ENCODE results near the gene TBX4.
"Not testable (repeated sequence)": the region's sequence is repeated elsewhere in the genome, so short reads cannot be mapped to it uniquely, and the experiment has no call there.

Gene TBX4

GRCh38 chr17:61480414-61480807, 28.2 kb downstream of the TBX4 start:
- DNase-seq (ENCODE audit: low read depth in 2 of 2, low spot score in 1 of 2) = no peak

GRCh38 chr17:61481421-61481820, 29.2 kb downstream of the TBX4 start:
- DNase-seq (ENCODE audit: low read depth in 2 of 2, low spot score in 1 of 2) = no peak

DNA sequence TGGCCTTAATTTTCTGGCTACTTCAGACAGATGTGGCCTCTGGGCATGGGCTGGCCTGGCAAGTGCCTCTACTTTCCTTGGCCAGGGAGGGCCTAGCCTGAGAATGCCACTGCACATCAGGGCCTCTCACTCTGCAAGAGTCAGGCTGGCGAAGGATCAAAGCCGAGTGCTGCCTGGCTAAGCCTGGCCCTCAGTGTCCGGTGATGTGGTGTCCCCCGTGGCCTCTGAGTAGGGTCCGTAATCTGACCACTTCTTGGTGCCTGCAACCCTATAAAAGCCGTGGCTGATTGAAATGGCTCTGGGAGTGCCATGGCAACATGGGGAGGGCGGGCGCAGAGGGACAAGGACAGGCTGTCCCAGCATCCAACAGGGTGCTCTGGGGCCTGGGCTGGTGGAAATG, 30.2 kb downstream of the TBX4 start:
- DNase-seq (ENCODE audit: low read depth in 2 of 2, low spot score in 1 of 2) = no peak

DNA sequence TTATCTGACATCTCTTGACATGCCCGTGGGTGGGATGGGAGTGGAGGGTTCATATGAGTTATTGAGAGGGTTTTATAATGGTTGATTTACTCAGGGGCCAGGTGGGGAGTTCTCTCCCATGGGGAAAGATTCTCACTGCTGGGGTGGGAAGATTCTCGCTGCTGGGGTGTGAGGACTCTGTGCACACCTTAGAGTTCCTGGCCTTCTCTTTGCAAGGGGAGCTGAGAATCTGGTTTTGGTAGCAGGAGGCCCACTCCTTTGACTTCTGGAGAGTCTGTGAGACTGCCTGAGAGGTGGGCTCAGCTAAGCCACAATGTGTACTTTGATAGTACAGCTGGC, 31.5 kb downstream of the TBX4 start:
- no peak for DNase-seq (ENCODE audit: low read depth in 2 of 2, low spot score in 1 of 2)

DNA sequence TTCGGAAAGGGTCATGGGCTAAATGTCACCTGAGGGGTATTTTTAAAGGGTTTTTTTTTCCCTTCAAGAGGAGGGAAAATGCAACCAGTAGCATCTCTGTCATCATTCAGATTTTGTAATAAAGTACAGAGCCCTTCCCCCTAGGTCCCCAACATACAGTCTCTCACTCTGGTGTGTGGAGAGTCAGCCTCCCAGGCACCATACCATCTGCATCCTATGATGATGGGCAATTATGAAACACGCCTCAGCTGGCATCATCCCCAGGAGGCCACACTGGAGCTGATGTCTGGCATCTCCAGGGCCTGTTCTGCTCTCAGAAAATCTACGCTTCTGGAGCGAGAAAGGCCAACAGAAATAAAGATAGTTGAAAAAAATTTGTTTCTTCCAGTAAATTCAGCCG, 32.0 kb downstream of the TBX4 start:
- DNase-seq (ENCODE audit: low read depth in 2 of 2, low spot score in 1 of 2) = no peak

DNA sequence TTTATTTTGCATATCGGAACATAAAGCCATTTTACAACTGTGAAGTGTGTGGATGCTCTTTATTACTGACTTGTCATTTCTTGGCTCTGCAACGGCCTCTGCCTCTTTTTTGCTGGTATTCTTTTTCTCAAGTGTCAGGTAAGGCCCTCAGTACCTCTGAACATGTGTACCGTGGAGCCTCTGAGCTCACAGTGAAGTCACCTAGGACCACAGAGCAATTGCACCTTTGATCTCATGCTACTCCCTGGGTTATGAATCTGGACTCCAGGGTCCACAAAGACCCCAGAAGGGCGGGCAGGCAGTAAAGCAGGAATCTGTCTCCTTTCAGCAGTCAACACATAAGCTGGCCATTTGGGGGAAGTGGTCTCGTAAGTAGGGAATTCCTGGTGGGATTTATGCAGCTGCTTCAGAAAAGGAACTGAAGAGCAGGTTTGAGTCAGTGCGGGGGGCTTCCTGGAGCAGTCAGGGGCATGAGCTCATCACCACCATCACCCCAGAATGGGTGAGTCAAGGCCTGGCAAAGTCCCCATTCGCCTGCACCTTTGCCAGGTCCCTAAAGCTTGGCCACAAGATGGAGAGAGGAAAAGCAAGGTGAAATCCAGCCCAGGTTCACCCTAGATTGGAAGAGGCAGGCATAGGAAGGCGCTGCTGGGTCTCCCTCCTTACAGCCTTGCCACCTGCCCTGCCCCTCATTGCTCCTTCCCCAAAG, 33.0 kb downstream of the TBX4 start:
- no peak for DNase-seq (ENCODE audit: low read depth in 2 of 2, low spot score in 1 of 2)

DNA sequence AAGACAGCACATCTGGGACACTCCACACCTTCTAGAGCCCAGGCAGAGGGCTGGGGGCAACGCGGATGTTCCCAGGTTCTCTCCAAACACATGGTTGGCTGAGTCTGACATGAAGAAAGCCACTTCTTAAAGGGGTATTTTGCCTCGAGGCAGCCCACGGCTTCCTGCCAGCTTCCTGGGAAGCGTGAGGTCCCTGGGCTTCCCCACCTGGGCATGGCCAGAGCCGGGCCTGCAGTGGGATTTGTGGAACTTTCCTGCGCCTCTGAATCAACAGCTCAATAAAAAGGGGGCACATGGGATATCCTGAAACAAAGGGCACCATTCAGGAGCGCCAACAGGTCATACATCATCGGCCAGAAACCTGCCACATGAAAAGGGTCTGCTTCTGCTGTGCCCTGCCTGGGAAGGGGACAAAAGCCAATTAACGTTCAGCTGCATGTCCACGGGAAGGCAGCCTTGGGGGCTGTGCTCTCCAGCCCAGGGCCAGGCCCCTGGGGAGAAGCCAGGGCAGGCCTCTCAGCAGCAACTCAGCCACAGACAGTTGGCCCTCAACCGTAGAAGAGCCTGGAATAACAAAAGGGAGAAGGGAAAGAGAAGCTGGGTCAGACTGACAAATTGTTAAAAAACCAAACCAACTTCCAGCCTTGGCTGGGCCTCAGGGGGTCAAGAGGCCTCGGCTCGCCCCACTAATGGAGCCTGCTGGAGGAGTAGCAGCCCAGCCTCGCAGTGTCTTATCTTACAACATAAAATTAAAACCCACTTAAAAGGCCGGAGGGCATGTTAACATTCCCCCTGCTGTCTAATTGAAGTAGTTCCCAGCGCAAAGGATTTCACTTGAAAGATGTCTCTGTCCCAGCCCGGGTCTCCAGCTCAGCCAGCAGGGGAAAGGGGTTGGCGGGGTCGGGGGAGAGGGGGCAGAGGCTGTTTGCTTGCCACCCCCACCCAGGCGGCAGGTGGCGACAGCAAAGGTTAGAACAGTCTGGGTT, 34.2 kb downstream of the TBX4 start:
- no peak for DNase-seq (ENCODE audit: low read depth in 2 of 2, low spot score in 1 of 2)

GRCh38 chr17:61487161-61487988, 35.2 kb downstream of the TBX4 start:
- DNase-seq (ENCODE audit: low read depth in 2 of 2, low spot score in 1 of 2) = no peak

DNA sequence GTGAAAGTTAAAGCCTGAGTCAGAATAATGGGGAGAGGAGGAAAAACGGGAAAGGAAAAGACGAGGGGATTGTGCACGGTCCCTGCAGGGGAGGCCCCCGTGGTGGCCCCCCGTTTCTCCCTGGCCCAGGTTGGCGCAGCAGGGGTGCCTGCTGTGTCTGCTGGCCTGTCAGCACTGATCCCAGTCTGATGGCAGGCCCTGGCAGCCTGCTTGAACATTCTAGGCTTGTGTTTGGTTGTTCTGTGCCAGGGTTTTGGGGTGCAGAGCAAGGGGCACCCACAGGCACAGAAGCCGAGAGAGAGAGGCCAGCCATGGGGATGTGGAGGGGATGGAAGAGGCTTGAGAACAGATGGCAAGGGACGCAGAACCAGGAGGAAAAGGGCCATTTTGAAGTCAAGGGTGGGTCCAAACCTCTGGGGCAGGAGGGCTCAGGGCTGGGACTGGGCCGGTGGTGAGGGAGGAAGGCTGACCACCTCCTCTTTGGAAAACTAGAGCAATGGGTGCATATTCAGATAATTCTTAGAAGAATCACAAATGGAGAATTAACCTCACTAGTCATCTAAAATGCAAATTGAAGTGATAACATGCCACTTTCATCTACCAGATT, 35.9 kb downstream of the TBX4 start:
- DNase-seq (ENCODE audit: low read depth in 2 of 2, low spot score in 1 of 2) = no peak

GRCh38 chr17:61488878-61489718, 36.9 kb downstream of the TBX4 start:
- DNase-seq (ENCODE audit: low read depth in 2 of 2, low spot score in 1 of 2) = no peak

GRCh38 chr17:61489719-61490490, 37.7 kb downstream of the TBX4 start:
- no peak for DNase-seq (ENCODE audit: low read depth in 2 of 2, low spot score in 1 of 2)

DNA sequence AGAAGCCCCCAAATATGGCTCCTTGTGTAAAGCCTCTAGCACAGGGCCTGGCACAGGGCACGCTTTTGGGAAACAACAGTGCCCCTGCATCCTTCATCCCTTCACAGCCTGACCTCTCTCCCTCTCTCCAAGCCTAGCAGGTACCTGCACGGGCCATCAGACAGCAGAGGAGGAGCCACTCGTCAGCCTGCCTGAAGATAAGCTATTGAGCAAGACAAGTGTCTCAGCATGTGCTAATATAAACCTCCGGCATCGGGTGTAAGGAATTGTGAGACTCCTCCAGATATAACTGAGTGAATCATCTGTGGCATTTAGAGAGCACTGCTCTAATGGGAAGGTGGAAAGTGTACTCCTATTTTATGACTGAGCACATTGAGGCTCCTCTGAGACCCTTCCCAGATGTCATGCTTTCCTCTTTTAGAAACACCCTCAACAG, 38.3 kb downstream of the TBX4 start:
- no peak for DNase-seq (ENCODE audit: low read depth in 2 of 2, low spot score in 1 of 2)

DNA sequence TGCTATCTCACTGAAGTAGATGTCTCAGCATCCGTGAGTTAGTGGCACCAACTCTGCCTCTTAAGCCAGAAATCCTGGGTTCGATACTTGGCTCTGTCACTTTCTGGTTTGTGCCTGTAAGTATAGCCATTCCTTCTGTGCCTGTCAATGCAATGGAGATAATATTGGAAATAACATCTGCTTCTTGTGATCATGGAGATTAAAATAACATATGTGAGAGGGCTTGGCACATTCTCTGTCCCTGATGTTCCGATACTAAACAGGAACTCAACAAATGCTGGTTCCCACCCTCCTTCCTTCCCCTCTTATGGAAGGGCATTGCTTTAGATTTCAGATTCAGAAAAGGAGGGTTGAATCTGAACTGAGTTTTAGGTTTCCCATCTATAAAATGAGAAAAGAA, 39.8 kb downstream of the TBX4 start:
- DNase-seq (ENCODE audit: low read depth in 2 of 2, low spot score in 1 of 2) = no peak

- DNase-seq (ENCODE audit: low read depth in 2 of 2, low spot score in 1 of 2) = no peak
Measured at GRCh38 chr17:61492759-61493526, 40.7 kb downstream of the TBX4 start.

DNA sequence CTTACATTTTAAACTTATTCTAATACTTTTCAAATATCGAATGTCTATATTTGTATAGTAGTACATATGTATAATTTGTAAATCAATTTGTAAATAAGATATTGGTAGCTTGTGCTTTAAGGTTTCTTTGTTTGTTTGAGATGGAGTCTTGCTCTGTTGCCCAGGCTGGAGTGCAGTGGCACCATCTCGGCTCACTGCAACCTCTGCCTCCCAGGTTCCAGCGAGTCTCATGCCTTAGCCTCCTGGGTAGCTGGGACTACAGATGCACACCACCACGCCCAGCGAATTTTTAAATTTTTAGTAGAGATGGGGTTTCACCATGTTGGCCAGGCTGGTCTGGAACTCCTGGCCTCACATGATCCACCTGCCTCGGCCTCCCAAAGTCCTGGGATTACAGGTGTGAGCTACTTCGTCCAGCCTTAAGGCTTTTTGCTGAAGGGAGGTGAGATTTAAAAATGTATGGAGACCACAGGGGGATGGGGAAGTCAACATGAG, 41.7 kb downstream of the TBX4 start:
- DNase-seq (ENCODE audit: low read depth in 2 of 2, low spot score in 1 of 2) = not testable (repeated sequence)

- DNase-seq (ENCODE audit: low read depth in 2 of 2, low spot score in 1 of 2) = no peak
Measured at GRCh38 chr17:61494325-61495160, 42.3 kb downstream of the TBX4 start.

- no peak for DNase-seq (ENCODE audit: low read depth in 2 of 2, low spot score in 1 of 2)
Measured at GRCh38 chr17:61495161-61495857, 43.1 kb downstream of the TBX4 start.
